ENCODE measurements around the gene URB2. TPM values are rescaled to one million over a fixed set of nuclear protein-coding genes. Genes with fewer than 3 reads are reported as not detected.
A peak's percentile ranks its signal among the peaks of the same experiment; 100 is the strongest.

The URB2 gene
- total and polyA plus RNA-seq, 2 of the 13 experiments (the other 11 are each of a cell fraction or from before 2014, with no cell fraction given): 4.0 to 17.6 TPM

DNA sequence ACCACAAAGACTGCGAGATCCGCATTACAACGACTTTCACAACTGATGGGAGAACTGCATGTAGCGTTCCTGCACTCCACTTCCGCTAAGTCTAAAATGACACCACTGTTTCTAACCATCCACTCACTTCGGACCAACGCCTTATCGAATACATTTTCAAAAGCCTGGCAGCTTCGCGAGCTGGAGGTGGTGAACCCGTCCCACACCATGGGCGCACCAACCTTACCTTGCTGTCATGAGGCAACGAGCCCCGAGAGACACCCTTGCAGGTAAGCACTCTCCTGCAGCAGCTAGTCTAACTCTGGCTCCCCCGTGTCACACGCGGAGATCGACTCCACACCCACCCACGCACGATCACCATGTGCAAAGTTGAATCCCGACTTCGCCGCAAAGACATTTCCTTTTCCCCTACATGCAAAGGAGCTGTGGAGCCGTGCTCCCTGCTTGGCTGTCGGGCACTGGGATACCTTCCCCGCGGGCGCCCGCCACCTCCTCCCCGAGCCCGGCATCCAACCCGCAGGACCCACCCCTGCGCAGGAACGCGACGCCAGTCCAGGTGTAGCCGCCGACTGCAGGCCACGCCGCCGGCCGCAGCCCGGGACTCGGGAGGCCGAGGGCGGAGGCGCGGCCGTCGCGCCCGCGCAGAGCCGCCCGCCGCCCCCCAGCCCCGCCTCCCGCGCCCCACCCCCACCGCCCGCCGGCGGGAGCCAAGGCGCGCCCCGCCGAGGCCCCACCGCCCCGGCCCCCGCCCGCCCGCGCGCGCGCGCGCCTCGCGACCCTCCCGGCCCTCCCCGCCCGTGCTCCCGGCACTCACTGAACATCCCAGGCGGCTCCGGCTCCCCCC lies 754 bp upstream of the URB2 start (continued):
- TF ChIP-seq, protein P1, sequence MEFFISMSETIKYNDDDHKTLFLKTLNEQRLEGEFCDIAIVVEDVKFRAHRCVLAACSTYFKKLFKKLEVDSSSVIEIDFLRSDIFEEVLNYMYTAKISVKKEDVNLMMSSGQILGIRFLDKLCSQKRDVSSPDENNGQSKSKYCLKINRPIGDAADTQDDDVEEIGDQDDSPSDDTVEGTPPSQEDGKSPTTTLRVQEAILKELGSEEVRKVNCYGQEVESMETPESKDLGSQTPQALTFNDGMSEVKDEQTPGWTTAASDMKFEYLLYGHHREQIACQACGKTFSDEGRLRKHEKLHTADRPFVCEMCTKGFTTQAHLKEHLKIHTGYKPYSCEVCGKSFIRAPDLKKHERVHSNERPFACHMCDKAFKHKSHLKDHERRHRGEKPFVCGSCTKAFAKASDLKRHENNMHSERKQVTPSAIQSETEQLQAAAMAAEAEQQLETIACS (CRISPR knock-in tag; IDR thresholded peaks at IDR 0.05): peak; percentile 59
- TF ChIP-seq EEA1 (CRISPR knock-in tag; IDR thresholded peaks at IDR 0.05; ENCODE audit: borderline replicate concordance) (peak; percentile 72; the same call in 1 of the 2 replicates), PAWR (CRISPR knock-in tag; IDR thresholded peaks at IDR 0.05; ENCODE audit: borderline replicate concordance) (no peak), FOXO1 (CRISPR knock-in tag; IDR thresholded peaks at IDR 0.05) (no peak), ZSCAN29 (CRISPR knock-in tag; conservative IDR thresholded peaks at IDR 0.05) (no peak), ZNF512B (CRISPR knock-in tag; IDR thresholded peaks at IDR 0.05; ENCODE audit: borderline replicate concordance) (no peak), ZNF354B (CRISPR knock-in tag; IDR thresholded peaks at IDR 0.05) (no peak), TBX2 (CRISPR knock-in tag; IDR thresholded peaks at IDR 0.05; ENCODE audit: borderline replicate concordance) (0 out of 2 replicates have a peak, but pooled peaks have one; percentile 33)
- TF ChIP-seq, protein P2, sequence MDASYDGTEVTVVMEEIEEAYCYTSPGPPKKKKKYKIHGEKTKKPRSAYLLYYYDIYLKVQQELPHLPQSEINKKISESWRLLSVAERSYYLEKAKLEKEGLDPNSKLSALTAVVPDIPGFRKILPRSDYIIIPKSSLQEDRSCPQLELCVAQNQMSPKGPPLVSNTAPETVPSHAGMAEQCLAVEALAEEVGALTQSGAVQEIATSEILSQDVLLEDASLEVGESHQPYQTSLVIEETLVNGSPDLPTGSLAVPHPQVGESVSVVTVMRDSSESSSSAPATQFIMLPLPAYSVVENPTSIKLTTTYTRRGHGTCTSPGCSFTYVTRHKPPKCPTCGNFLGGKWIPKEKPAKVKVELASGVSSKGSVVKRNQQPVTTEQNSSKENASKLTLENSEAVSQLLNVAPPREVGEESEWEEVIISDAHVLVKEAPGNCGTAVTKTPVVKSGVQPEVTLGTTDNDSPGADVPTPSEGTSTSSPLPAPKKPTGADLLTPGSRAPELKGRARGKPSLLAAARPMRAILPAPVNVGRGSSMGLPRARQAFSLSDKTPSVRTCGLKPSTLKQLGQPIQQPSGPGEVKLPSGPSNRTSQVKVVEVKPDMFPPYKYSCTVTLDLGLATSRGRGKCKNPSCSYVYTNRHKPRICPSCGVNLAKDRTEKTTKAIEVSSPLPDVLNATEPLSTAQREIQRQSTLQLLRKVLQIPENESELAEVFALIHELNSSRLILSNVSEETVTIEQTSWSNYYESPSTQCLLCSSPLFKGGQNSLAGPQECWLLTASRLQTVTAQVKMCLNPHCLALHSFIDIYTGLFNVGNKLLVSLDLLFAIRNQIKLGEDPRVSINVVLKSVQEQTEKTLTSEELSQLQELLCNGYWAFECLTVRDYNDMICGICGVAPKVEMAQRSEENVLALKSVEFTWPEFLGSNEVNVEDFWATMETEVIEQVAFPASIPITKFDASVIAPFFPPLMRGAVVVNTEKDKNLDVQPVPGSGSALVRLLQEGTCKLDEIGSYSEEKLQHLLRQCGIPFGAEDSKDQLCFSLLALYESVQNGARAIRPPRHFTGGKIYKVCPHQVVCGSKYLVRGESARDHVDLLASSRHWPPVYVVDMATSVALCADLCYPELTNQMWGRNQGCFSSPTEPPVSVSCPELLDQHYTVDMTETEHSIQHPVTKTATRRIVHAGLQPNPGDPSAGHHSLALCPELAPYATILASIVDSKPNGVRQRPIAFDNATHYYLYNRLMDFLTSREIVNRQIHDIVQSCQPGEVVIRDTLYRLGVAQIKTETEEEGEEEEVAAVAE (CRISPR knock-in tag; IDR thresholded peaks at IDR 0.05; ENCODE audit: borderline replicate concordance): 0 out of 2 replicates have a peak, but pooled peaks have one; percentile 19
- TF ChIP-seq, protein P3, sequence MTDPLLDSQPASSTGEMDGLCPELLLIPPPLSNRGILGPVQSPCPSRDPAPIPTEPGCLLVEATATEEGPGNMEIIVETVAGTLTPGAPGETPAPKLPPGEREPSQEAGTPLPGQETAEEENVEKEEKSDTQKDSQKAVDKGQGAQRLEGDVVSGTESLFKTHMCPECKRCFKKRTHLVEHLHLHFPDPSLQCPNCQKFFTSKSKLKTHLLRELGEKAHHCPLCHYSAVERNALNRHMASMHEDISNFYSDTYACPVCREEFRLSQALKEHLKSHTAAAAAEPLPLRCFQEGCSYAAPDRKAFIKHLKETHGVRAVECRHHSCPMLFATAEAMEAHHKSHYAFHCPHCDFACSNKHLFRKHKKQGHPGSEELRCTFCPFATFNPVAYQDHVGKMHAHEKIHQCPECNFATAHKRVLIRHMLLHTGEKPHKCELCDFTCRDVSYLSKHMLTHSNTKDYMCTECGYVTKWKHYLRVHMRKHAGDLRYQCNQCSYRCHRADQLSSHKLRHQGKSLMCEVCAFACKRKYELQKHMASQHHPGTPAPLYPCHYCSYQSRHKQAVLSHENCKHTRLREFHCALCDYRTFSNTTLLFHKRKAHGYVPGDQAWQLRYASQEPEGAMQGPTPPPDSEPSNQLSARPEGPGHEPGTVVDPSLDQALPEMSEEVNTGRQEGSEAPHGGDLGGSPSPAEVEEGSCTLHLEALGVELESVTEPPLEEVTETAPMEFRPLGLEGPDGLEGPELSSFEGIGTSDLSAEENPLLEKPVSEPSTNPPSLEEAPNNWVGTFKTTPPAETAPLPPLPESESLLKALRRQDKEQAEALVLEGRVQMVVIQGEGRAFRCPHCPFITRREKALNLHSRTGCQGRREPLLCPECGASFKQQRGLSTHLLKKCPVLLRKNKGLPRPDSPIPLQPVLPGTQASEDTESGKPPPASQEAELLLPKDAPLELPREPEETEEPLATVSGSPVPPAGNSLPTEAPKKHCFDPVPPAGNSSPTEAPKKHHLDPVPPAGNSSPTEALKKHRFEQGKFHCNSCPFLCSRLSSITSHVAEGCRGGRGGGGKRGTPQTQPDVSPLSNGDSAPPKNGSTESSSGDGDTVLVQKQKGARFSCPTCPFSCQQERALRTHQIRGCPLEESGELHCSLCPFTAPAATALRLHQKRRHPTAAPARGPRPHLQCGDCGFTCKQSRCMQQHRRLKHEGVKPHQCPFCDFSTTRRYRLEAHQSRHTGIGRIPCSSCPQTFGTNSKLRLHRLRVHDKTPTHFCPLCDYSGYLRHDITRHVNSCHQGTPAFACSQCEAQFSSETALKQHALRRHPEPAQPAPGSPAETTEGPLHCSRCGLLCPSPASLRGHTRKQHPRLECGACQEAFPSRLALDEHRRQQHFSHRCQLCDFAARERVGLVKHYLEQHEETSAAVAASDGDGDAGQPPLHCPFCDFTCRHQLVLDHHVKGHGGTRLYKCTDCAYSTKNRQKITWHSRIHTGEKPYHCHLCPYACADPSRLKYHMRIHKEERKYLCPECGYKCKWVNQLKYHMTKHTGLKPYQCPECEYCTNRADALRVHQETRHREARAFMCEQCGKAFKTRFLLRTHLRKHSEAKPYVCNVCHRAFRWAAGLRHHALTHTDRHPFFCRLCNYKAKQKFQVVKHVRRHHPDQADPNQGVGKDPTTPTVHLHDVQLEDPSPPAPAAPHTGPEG (CRISPR knock-in tag; IDR thresholded peaks at IDR 0.05): no peak
- TF ChIP-seq, protein P4, sequence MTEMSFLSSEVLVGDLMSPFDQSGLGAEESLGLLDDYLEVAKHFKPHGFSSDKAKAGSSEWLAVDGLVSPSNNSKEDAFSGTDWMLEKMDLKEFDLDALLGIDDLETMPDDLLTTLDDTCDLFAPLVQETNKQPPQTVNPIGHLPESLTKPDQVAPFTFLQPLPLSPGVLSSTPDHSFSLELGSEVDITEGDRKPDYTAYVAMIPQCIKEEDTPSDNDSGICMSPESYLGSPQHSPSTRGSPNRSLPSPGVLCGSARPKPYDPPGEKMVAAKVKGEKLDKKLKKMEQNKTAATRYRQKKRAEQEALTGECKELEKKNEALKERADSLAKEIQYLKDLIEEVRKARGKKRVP (CRISPR knock-in tag; IDR thresholded peaks at IDR 0.05): no peak
